AG09319 (cell line): ENCODE data around the gene FAM50A.

Experiments used
- DNase-seq: peaks from one replicate; pipeline ENCODE4 v3.0.0-alpha.2; 2010; ENCODE audit warnings: low read depth; ENCODE audit errors: extremely low read depth
- CTCF ChIP-seq: IDR thresholded peaks from 2 replicates; pipeline ENCODE4 v1.5.1; 2011; ENCODE audit warnings: low read depth, mild to moderate bottlenecking, inconsistent platforms, low read length, moderate library complexity

The FAM50A gene

DNA sequence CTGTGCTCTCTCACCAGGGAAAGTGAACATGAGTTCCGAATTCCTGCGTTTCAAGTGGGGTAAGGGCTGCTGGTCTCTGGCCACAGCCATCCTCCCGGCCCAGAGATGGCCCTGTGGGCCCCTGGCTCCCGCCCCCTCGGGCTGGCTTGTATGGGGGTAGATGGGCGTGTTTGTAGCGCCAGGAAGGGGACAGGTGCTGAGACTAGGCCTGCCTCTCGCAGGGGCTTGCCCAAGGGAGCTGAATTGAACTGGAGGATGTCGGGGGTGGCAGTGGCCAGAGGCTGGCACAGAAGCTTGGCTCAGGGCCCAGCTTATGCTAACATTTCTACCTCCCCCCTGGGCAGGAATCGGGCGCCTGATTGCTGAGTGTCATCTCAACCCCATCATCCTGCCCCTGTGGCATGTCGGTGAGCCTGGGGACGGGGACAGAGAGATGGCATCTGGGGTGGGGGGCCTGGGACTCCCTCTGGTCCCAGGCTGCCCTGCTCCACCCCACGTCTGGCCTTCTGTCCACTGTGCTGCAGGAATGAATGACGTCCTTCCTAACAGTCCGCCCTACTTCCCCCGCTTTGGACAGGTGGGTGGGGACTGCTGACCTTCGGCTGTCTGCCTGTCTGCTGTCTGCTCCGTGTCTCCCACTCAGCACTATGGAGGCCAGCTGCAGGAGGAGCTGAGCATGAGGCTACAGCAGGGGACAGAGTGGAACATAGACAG is 24.1 kb upstream of the FAM50A start:
- no peak for DNase-seq

DNA sequence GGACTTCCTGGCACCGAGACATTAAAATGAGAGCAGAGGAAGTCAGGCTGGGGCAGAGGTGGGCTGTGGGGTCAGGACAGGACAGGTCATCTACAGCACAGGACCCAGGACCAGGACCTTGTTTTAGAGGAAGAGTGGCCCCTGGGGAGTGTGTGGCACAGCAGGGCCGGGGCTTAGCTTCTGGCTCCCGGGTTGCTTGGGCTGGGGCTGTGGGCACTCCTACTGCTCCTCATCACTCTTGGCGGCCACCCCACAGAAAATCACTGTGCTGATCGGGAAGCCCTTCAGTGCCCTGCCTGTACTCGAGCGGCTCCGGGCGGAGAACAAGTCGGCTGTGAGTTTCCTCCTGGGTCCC is 23.6 kb upstream of the FAM50A start:
- no peak for DNase-seq
- no peak for TF ChIP-seq CTCF

More for the DNA sequence above, 24.1 kb upstream of the FAM50A start:
- no peak for TF ChIP-seq CTCF

DNA sequence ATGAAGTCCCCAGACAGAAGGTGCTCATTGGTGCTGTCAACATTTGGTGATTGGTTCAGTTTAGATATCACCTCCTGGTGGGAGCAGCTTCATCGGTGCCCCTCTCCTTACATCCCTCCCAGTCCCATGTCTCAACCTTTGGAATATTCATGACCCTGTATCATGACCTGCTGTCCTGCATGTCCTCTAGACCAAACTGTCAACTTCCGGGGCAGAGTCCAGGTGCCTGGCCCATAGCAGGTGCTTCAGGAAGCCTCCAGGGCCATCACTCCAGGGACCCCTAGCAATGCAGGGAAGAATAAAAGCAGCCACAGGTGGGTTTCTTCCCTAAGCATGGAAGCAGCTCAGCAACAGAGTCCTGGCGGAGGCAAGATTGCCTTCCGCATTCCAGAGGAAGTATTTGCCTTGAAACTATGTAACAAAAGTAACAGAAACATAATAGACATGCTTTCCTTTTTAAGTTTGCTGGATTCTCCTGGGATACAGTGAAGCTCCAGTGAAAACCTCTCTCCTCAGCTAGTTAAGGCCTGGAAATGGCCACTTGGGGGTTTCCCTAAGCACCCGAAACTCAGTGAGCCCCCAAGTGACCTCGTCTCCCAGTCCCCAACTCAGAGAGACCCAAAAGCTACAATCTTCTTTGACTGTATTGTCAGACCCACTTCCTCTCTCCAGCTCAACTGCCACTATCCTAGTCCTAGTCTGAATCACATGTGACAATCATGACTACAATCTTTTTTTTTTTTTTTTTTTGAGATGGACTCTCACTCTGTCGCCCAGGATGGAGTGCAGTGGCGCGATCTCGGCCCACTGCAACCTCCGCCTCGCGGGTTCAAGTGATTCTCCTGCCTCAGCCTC is 16.8 kb upstream of the FAM50A start:
- no peak for DNase-seq
- TF ChIP-seq CTCF: no peak

DNA sequence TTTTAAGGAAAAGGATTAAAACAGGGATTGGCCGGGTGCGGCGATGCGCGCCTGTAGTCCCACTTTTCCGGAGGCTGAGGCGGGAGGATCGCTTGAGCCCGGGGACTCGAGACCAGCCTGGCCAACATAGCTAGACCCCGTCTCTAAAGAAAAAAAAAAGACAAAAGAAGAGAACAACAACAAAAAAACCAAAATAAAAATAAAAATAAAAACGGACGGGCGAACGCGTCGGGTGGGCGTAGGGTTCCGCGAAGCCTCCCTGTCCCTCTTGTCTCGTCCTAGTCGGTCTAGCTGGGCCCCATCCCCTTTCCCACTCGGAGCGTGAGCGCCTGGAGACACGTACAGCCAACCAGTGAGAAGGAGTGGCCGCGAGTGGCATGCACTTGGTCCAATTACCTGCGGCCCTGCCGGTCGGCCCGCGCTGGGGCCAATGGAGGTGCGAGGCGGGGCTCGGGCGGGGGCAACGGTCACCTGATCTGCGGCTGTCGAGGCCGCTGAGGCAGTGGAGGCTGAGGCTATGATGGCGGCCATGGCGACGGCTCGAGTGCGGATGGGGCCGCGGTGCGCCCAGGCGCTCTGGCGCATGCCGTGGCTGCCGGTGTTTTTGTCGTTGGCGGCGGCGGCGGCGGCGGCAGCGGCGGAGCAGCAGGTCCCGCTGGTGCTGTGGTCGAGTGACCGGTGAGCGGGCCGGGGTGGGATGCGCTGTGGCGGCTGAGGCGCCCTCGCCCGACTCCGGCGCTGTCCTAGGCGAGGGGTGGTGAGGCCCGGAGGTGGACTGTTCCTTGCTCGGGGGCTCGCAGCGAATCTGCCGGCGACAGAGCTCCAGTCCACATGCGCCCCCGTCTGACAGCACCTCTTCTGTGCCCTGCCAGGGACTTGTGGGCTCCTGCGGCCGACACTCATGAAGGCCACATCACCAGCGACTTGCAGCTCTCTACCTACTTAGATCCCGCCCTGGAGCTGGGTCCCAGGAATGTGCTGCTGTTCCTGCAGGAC is 15.5 kb upstream of the FAM50A start, which contains the start of gene ATP6AP1:
Gene ATP6AP1, plus strand, starts transcription at position 502 of the 996 bp plus-strand sequence. Its CDS starts 16 bp downstream, at position 518.
- DNase-seq: peak; percentile 85
- TF ChIP-seq CTCF: no peak; the same call in none of the 2 replicates

DNA sequence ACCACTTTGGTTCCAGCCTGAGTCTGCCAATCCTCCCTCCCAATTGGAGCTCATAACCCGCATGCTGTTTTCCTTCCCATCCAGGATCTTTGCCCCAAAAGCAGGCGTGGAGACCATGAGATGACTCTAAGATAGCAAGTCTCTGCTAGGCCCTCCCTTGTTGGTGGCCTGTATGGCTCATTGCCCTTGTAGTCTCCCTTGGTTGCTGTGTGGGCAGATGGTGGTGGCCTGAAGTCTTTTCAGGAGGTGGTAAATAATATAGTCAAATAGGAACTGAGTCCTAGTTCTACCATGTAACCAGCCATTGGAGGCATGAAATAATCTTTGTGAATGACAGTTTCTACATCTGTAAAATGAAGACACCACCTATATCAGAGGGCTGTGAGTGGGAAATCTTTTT is 14.2 kb upstream of the FAM50A start:
- no peak for TF ChIP-seq CTCF
- DNase-seq: no peak

GRCh38 chrX:154430479-154430878 is 13.5 kb upstream of the FAM50A start:
- no peak for DNase-seq

More at GRCh38 chrX:154430479-154430878, 13.5 kb upstream of the FAM50A start:
- TF ChIP-seq CTCF: no peak
